ENCODE measurements around the gene HAUS1. TPM values are rescaled to one million over a fixed set of nuclear protein-coding genes. Genes with fewer than 3 reads are reported as not detected.

Gene HAUS1
- total and polyA plus RNA-seq, 12 donors: 5.5 to 20.3 (median 9.0) TPM

DNA sequence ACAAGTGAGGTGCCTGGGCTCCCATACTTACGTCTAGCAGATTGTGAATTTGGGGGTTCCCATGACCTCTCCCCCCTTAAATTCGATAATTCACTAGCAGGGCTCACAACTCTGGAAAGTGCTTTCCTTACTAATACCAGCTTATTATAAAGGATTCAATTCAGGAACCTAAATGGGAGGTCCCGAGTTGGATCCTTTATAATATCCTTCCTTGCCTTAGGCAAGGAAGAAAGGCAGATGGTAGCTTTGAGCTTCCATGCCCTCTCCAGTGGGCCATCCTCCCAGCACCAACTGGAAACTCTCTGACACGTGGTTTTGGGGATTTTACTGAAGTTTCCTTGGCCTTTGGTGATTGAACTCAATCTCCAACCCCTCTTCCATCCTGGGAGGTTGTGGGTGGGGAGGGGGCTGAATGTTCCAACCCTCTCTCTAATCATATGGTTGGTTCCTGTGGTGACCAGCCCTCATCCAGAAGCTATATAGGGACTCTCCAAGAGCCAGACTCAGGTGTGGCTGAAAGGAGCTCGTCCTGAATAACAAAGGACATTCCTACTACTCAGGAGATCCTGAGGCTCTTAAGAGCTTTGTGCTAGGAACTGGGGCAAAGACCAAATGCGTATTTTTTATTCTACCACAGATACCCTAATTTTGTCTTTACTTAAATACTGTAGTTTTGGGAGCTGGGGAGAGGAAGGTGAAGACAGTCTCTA lies 62.2 kb downstream of the HAUS1 start:
- intact Hi-C loops (cut with DNase I): loop anchor here in 2 of 10 donors (10.0 kb wide), 1 partner anchor 318 kb away; no protein-coding TSS in a partner anchor
- Histone ChIP-seq H3K4me3 (no peak overlapping the region), H3K27me3 (no peaks in the 10 kb centered on the region), H3K4me1 (peaks cover 0 to 6% (median 0%) of the 10 kb centered on the region in 9 donors), H3K27ac (no peak overlapping the region), H3K36me3 (no peaks in the 10 kb centered on the region), H3K9me3 (no peaks in the 10 kb centered on the region)
- ATAC-seq (no peak), DNase-seq (no peak)
- TF ChIP-seq, protein P1, sequence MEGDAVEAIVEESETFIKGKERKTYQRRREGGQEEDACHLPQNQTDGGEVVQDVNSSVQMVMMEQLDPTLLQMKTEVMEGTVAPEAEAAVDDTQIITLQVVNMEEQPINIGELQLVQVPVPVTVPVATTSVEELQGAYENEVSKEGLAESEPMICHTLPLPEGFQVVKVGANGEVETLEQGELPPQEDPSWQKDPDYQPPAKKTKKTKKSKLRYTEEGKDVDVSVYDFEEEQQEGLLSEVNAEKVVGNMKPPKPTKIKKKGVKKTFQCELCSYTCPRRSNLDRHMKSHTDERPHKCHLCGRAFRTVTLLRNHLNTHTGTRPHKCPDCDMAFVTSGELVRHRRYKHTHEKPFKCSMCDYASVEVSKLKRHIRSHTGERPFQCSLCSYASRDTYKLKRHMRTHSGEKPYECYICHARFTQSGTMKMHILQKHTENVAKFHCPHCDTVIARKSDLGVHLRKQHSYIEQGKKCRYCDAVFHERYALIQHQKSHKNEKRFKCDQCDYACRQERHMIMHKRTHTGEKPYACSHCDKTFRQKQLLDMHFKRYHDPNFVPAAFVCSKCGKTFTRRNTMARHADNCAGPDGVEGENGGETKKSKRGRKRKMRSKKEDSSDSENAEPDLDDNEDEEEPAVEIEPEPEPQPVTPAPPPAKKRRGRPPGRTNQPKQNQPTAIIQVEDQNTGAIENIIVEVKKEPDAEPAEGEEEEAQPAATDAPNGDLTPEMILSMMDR (IDR thresholded peaks at IDR 0.05): no peak
- WGBS, 2 donors: 80 to 82% methylated on average over 6 of the region's 6 CpGs

- H3K4me3 ChIP-seq: peak overlapping the region in 1 of 10 donors; percentile 16
- no peaks in the 10 kb centered on the region for H3K36me3 ChIP-seq
- ATAC-seq (peak in 1 of 8 donors; percentile 25), DNase-seq (no peak)
- H3K9me3 ChIP-seq: no peaks in the 10 kb centered on the region
- 53 to 58% methylated on average over 9 of the region's 9 CpGs for WGBS, 2 donors
- intact Hi-C loops (cut with DNase I): loop anchor here in 2 of 10 donors (10.0 kb wide), 1 partner anchor 317 kb away; no protein-coding TSS in a partner anchor
- no peak overlapping the region for H3K27ac ChIP-seq
- TF ChIP-seq, protein P1 (IDR thresholded peaks at IDR 0.05): no peak
- peaks cover 0 to 9% (median 2%) of the 10 kb centered on the region in 9 donors for H3K4me1 ChIP-seq
- no peaks in the 10 kb centered on the region for H3K27me3 ChIP-seq
These were observed 63.8 kb downstream of the HAUS1 start for GRCh38 chr18:46167971-46168370.

- H3K27me3 ChIP-seq: no peaks in the 10 kb centered on the region
- no peak for ATAC-seq
- H3K9me3 ChIP-seq: no peaks in the 10 kb centered on the region
- no peak overlapping the region for H3K27ac ChIP-seq
- 79 to 85% methylated on average over 6 of the region's 6 CpGs for WGBS, 2 donors
- TF ChIP-seq, protein P1 (IDR thresholded peaks at IDR 0.05): no peak
- H3K4me3 ChIP-seq: no peak overlapping the region
- H3K4me1 ChIP-seq: peaks cover 0 to 12% (median 5%) of the 10 kb centered on the region in 9 donors
- intact Hi-C loops (cut with DNase I): loop anchor here in 2 of 10 donors (10.0 kb wide), 1 partner anchor 315 kb away; no protein-coding TSS in a partner anchor
- H3K36me3 ChIP-seq: peaks cover 0 to 5% (median 0%) of the 10 kb centered on the region in 9 donors
- no peak for DNase-seq
These were observed 65.3 kb downstream of the HAUS1 start for GRCh38 chr18:46169464-46169941.

DNA sequence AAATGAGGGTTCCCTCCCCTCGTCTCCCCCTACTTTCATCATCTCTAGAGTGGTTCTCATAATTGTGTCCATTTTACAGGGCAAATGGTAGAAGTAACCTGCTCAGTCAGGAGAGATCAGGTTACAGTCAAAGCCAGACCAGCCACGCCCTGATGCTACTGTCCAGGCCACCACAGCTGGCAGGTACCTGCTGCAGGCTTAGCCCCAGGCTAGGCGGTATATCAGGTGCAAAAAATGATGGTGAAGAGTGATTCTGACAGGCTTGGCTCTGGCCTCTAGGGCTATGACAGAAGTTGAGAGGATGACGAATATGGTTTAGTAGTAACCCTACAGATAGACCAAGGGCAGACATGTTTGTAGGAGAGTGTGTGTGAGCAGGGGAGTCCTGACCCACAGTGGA lies 67.1 kb downstream of the HAUS1 start:
- TF ChIP-seq, protein P1 (IDR thresholded peaks at IDR 0.05): no peak
- WGBS, 2 donors: 85% methylated on average over 4 of the region's 4 CpGs
- Histone ChIP-seq H3K36me3 (peaks cover 0 to 5% (median 0%) of the 10 kb centered on the region in 9 donors), H3K27me3 (no peaks in the 10 kb centered on the region), H3K9me3 (no peaks in the 10 kb centered on the region), H3K4me1 (peaks cover 3 to 27% (median 20%) of the 10 kb centered on the region in 9 donors), H3K4me3 (no peak overlapping the region), H3K27ac (no peak overlapping the region)
- intact Hi-C loops (cut with DNase I): loop anchor here (5.0 to 10.0 kb wide), 11 partner anchors 36 to 743 kb away; partner anchors contain the start of genes LOXHD1 (in 6 of the 10), KATNAL2 (in 1 of the 10) and PIAS2 (in 1 of the 10)
- no peak for ATAC-seq
- no peak for DNase-seq
